Neural crest cell (in vitro differentiated cells): ENCODE measurements around the gene ISCA1. TPM values are rescaled to one million over a fixed set of nuclear protein-coding genes. Genes with fewer than 3 reads are reported as not detected.

Experiments used
- DNase-seq: peaks from one replicate; pipeline ENCODE4 v3.0.0; 2021; ENCODE audit warnings: low read depth, mixed read lengths, low spot score
- H3K27ac Mint-ChIP-seq: one replicate; pipeline ENCODE4 v1.8.0; 2021; ENCODE audit warnings: mild to moderate bottlenecking, mixed read lengths; ENCODE audit not compliant: unreplicated experiment
- H3K27me3 Mint-ChIP-seq: 2 replicates; pipeline ENCODE4 v1.8.0; 2021; ENCODE audit warnings: low read depth, mild to moderate bottlenecking, mixed read lengths
- H3K36me3 Mint-ChIP-seq: 2 replicates; pipeline ENCODE4 v1.8.0; 2021; ENCODE audit warnings: low read depth, mild to moderate bottlenecking, mixed read lengths
- H3K4me1 Mint-ChIP-seq: 2 replicates; pipeline ENCODE4 v1.8.0; 2021; ENCODE audit warnings: mixed read lengths
- H3K4me3 Mint-ChIP-seq: one replicate; pipeline ENCODE4 v1.8.0; 2021; ENCODE audit warnings: mild to moderate bottlenecking, mixed read lengths
- H3K9me3 Mint-ChIP-seq: 2 replicates; pipeline ENCODE4 v1.8.0; 2021; ENCODE audit warnings: mixed read lengths
- total RNA-seq: library from RNA; stranded (reverse); gene quantifications from 2 replicates; pipeline ENCODE4 v1.2.1, GENCODE V29; 2021
- TF ChIP-seq, protein P1 (sequence below): fragments of 200-600 bp; sonication (generic); conservative IDR thresholded peaks from 2 replicates; pipeline ENCODE4 v1.5.0; 2021; ENCODE audit warnings: antibody characterized with exemption, mild to moderate bottlenecking

Gene ISCA1
- total RNA-seq, 1 donor from 2014 or later = 17.3 TPM

GRCh38 chr9:86262492-86262891, 19.8 kb downstream of the ISCA1 start:
- no peak for DNase-seq
- Mint-ChIP-seq H3K4me3 (no peak overlapping the region), H3K36me3 (peaks cover 11% of the 10 kb centered on the region), H3K27me3 (no peaks in the 10 kb centered on the region), H3K9me3 (no peaks in the 10 kb centered on the region), H3K27ac (no peak overlapping the region), H3K4me1 (peaks cover 19% of the 10 kb centered on the region)
- TF ChIP-seq, protein P1, sequence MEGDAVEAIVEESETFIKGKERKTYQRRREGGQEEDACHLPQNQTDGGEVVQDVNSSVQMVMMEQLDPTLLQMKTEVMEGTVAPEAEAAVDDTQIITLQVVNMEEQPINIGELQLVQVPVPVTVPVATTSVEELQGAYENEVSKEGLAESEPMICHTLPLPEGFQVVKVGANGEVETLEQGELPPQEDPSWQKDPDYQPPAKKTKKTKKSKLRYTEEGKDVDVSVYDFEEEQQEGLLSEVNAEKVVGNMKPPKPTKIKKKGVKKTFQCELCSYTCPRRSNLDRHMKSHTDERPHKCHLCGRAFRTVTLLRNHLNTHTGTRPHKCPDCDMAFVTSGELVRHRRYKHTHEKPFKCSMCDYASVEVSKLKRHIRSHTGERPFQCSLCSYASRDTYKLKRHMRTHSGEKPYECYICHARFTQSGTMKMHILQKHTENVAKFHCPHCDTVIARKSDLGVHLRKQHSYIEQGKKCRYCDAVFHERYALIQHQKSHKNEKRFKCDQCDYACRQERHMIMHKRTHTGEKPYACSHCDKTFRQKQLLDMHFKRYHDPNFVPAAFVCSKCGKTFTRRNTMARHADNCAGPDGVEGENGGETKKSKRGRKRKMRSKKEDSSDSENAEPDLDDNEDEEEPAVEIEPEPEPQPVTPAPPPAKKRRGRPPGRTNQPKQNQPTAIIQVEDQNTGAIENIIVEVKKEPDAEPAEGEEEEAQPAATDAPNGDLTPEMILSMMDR = no peak

DNA sequence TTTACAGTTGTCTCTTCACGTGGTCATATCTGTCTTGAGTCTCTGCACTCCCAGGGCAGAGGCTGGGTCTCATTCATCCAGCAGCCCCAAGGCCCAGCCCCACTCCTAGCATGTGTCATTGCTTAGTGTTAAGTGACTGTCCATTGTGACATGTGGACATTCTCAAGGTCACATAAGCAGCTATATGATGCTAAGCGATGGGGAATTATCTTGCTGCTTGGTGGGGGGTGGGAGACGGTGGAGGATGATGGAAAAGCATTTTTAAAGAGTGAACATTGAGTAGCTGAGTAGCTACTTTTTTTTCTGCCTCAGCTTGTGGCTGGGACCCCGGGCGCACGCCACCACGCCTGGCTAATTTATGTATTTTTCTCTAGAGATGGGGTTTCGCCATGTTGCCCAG, 22.8 kb downstream of the ISCA1 start, which contains the start of gene C9orf153:
Gene C9orf153, minus strand, starts transcription at position 101 of the 400 bp plus-strand sequence. CDS start 30,054 bp downstream, outside the sequence.
- no peak within 1 kb of the TSS for H3K4me3 Mint-ChIP-seq
- H3K27me3 Mint-ChIP-seq = no peaks in the 10 kb centered on the region
- peaks cover 11% of the 10 kb centered on the region for H3K36me3 Mint-ChIP-seq
- TF ChIP-seq, protein P1 = no peak
- H3K9me3 Mint-ChIP-seq = no peaks in the 10 kb centered on the region
- no peak within 1 kb of the TSS for H3K27ac Mint-ChIP-seq
- DNase-seq = no peak
- peaks cover 19% of the 10 kb centered on the region for H3K4me1 Mint-ChIP-seq

GRCh38 chr9:86257391-86257790, 24.9 kb downstream of the ISCA1 start:
- H3K27ac Mint-ChIP-seq = no peak overlapping the region
- peaks cover 5% of the 10 kb centered on the region for H3K4me1 Mint-ChIP-seq
- H3K27me3 Mint-ChIP-seq = no peaks in the 10 kb centered on the region
- DNase-seq = no peak
- peaks cover 3% of the 10 kb centered on the region for H3K9me3 Mint-ChIP-seq
- no peak overlapping the region for H3K4me3 Mint-ChIP-seq
- TF ChIP-seq, protein P1 = no peak
- peaks cover 9% of the 10 kb centered on the region for H3K36me3 Mint-ChIP-seq

- H3K4me3 Mint-ChIP-seq = no peak overlapping the region
- H3K9me3 Mint-ChIP-seq = peaks cover 3% of the 10 kb centered on the region
- H3K36me3 Mint-ChIP-seq = peaks cover 9% of the 10 kb centered on the region
- TF ChIP-seq, protein P1 = no peak
- H3K4me1 Mint-ChIP-seq = no peaks in the 10 kb centered on the region
- no peak overlapping the region for H3K27ac Mint-ChIP-seq
- H3K27me3 Mint-ChIP-seq = no peaks in the 10 kb centered on the region
- DNase-seq = no peak
Observed at GRCh38 chr9:86256653-86257052, 25.7 kb downstream of the ISCA1 start.

DNA sequence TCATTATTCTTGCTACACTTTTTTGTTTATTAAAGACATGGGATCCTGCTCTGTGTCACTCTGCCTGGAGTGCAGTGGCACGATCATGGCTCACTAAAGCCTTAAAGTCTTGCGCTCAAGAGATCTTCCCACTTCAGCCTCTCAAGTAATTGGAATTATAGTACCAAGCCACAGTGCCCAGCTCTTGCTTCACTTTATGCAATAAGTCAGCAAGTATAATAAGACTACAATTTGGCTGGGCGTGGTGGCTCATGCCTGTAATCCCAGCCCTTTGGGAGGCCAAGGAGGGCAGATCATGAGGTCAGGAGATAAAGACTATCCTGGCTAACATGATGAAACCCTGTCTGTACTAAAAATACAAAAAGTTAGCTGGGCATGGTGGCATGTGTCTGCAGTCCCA, 28.8 kb downstream of the ISCA1 start:
- H3K9me3 Mint-ChIP-seq = peaks cover 3% of the 10 kb centered on the region
- TF ChIP-seq, protein P1 = no peak
- H3K4me1 Mint-ChIP-seq = peaks cover 4% of the 10 kb centered on the region
- H3K27me3 Mint-ChIP-seq = no peaks in the 10 kb centered on the region
- no peak overlapping the region for H3K4me3 Mint-ChIP-seq
- H3K27ac Mint-ChIP-seq = no peak overlapping the region
- DNase-seq = no peak
- H3K36me3 Mint-ChIP-seq = peaks cover 9% of the 10 kb centered on the region

DNA sequence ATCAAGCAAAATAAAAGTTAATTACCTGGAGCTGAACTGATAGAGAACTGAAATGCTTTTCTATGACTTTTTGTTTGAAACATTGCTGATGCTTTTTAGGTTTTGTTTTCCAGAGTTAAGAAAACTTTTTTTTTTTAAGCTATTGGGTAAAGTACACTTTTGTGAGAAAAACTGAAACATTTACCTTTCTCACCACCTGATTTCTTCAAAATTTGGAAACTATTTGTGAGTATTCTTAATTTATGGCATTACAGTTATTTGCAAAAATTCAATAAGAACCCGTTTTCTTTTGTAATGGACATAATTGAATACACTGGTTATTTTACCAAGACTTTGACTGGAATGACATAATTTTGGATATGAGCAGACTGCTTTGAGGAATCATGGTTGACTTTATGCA, 29.5 kb downstream of the ISCA1 start:
- peaks cover 3% of the 10 kb centered on the region for H3K9me3 Mint-ChIP-seq
- H3K36me3 Mint-ChIP-seq = peaks cover 9% of the 10 kb centered on the region
- no peak overlapping the region for H3K27ac Mint-ChIP-seq
- TF ChIP-seq, protein P1 = no peak
- H3K27me3 Mint-ChIP-seq = no peaks in the 10 kb centered on the region
- DNase-seq = no peak
- no peak overlapping the region for H3K4me3 Mint-ChIP-seq
- H3K4me1 Mint-ChIP-seq = peaks cover 4% of the 10 kb centered on the region
